GM11168 (cell line): ENCODE measurements around the gene MADD.

Experiments
- in situ Hi-C: fragments of 300-500 bp; cut with MboI; formaldehyde crosslinking; loops from one replicate; pipeline ENCODE4 v1.12.0; 2022; ENCODE audit warnings: low sequenced_read_pairs; ENCODE audit not compliant: unreplicated experiment

Gene MADD

GRCh38 chr11:47269829-47270305 lies at the start of gene MADD:
MADD (plus strand) TSS chr11:47270133.
- in situ Hi-C loops = no loop called here

- in situ Hi-C loops = no loop called here
Observed at GRCh38 chr11:47220401-47220821, 49.5 kb upstream of the MADD start.

GRCh38 chr11:47222696-47223095 lies 47.2 kb upstream of the MADD start:
- in situ Hi-C loops = no loop called here

GRCh38 chr11:47225552-47226400 lies 44.2 kb upstream of the MADD start:
- in situ Hi-C loops = no loop called here

- in situ Hi-C loops = no loop called here
Observed at GRCh38 chr11:47229161-47229560, 40.8 kb upstream of the MADD start.

- in situ Hi-C loops = no loop called here
Observed at GRCh38 chr11:47233051-47233450, 36.9 kb upstream of the MADD start.

- in situ Hi-C loops = no loop called here
Observed at GRCh38 chr11:47233989-47234668, 35.8 kb upstream of the MADD start.

- in situ Hi-C loops = no loop called here
Observed at GRCh38 chr11:47234669-47235100, 35.2 kb upstream of the MADD start.

- in situ Hi-C loops = no loop called here
Observed at GRCh38 chr11:47235163-47235562, 34.8 kb upstream of the MADD start.

GRCh38 chr11:47236482-47236881 lies 33.5 kb upstream of the MADD start:
- in situ Hi-C loops = no loop called here

- in situ Hi-C loops = no loop called here
Observed at GRCh38 chr11:47239852-47240251, 30.1 kb upstream of the MADD start.

- in situ Hi-C loops = no loop called here
Observed at GRCh38 chr11:47241841-47242301, 28.1 kb upstream of the MADD start.

GRCh38 chr11:47242596-47243192 lies 27.2 kb upstream of the MADD start:
- in situ Hi-C loops = no loop called here

GRCh38 chr11:47243454-47243853 lies 26.5 kb upstream of the MADD start:
- in situ Hi-C loops = no loop called here

GRCh38 chr11:47244448-47245350 lies 25.2 kb upstream of the MADD start:
- in situ Hi-C loops = no loop called here

GRCh38 chr11:47245611-47246357 lies 24.1 kb upstream of the MADD start:
- in situ Hi-C loops = no loop called here

GRCh38 chr11:47247502-47247901 lies 22.4 kb upstream of the MADD start:
- in situ Hi-C loops = no loop called here

GRCh38 chr11:47248304-47248663 lies 21.6 kb upstream of the MADD start:
- in situ Hi-C loops = no loop called here

- in situ Hi-C loops = no loop called here
Observed at GRCh38 chr11:47248664-47249377, 21.1 kb upstream of the MADD start, which contains the start of gene ACP2. ACP2 (minus strand) TSS chr11:47248814; CDS start chr11:47248789, 25 bp downstream.
